H1 (cell line): Measurements from ENCODE around the gene RCAN2. TPM values are rescaled to one million over a fixed set of nuclear protein-coding genes. Genes with fewer than 3 reads are reported as not detected.

ENCODE experiments used
- CTCF ChIA-PET: fragments of 300-600 bp; sonication (Branson Sonifier 250); formaldehyde crosslinking; loops from one replicate; lab custom pipeline; 2021; ENCODE audit not compliant: partially characterized antibody; lab: Charles Lee
- POLR2A ChIA-PET: fragments of 300-600 bp; sonication (Branson Sonifier 250); formaldehyde crosslinking; loops from one replicate; lab custom pipeline; 2021; ENCODE audit warnings: inconsistent platforms; ENCODE audit not compliant: partially characterized antibody; lab: Charles Lee
- DNase-seq, 2 experiments: peaks; one replicate each; pipeline versions ENCODE4 v3.0.0 to v3.0.0-alpha.2; 2010 to 2022; ENCODE audit warnings: low spot score in 2 of 2, low read depth in 1 of 2, mixed read lengths in 1 of 2
- FAIRE-seq: peaks from 2 replicates; lab custom pipeline; 2011; peaks lifted over from hg19 to GRCh38; lab: Jason Lieb, UNC
- H2AFZ ChIP-seq: 2 replicates; pipeline ENCODE4 v1.8.1; 2012; ENCODE audit warnings: low read length, inconsistent platforms
- H2AK5ac ChIP-seq: 2 replicates; pipeline ENCODE4 v1.6.1; 2013; ENCODE audit warnings: low read depth, low read length
- H2BK120ac ChIP-seq: replicated peaks from 2 replicates; pipeline ENCODE3; 2013; ENCODE audit warnings: low read depth, low read length, inconsistent platforms
- H2BK12ac ChIP-seq: 2 replicates; pipeline ENCODE4 v1.6.1; 2013; ENCODE audit warnings: low read depth, low read length
- H2BK15ac ChIP-seq: 2 replicates; pipeline ENCODE4 v1.6.1; 2013; ENCODE audit warnings: low read length
- H2BK20ac ChIP-seq: 2 replicates; pipeline ENCODE4 v1.6.1; 2013; ENCODE audit warnings: low read length
- H2BK5ac ChIP-seq: 2 replicates; pipeline ENCODE4 v1.6.1; 2013; ENCODE audit warnings: low read depth, low read length
- H3K14ac ChIP-seq: 2 replicates; pipeline ENCODE4 v1.6.1; 2013; ENCODE audit warnings: inconsistent platforms; ENCODE audit not compliant: insufficient read length
- H3K18ac ChIP-seq: 2 replicates; pipeline ENCODE4 v1.6.1; 2013; ENCODE audit warnings: low read length; ENCODE audit errors: extremely low read depth
- H3K23ac ChIP-seq: 2 replicates; pipeline ENCODE4 v1.6.1; 2013; ENCODE audit warnings: inconsistent platforms; ENCODE audit not compliant: insufficient read length
- H3K23me2 ChIP-seq: 2 replicates; pipeline ENCODE4 v1.6.1; 2013; ENCODE audit warnings: low read depth, low read length
- H3K27ac ChIP-seq: 2 replicates; pipeline ENCODE4 v1.6.1; 2011; ENCODE audit warnings: low read depth, low read length, inconsistent platforms
- H3K27me3 ChIP-seq, 4 experiments: replicated peaks in 1 of 4; 1 replicate in 1 of 4; 2 replicates in 3 of 4; pipeline versions ENCODE4 v1.6.1 to v1.8.1; 2011 to 2013; ENCODE audit warnings: low read length in 3 of 4, mild to moderate bottlenecking in 3 of 4, inconsistent platforms in 2 of 4, mixed read lengths in 2 of 4, moderate library complexity in 1 of 4; ENCODE audit not compliant: control insufficient read depth in 3 of 4, insufficient read depth in 3 of 4; ENCODE audit errors: extremely low read depth in 1 of 4
- H3K36me3 ChIP-seq, 4 experiments: 2 replicates each; pipeline versions ENCODE4 v1.6.1 to v1.8.1; 2011 to 2013; ENCODE audit warnings: mild to moderate bottlenecking in 4 of 4, low read length in 3 of 4, moderate library complexity in 2 of 4, control low read depth in 1 of 4, inconsistent platforms in 1 of 4; ENCODE audit not compliant: insufficient read depth in 4 of 4, control insufficient read depth in 2 of 4
- H3K4ac ChIP-seq: replicated peaks from 2 replicates; pipeline ENCODE3; 2013; ENCODE audit warnings: low read length, low read depth, mixed read lengths, inconsistent platforms; ENCODE audit not compliant: insufficient read length
- H3K4me1 ChIP-seq, 4 experiments: replicated peaks in 1 of 4; 1 replicate in 1 of 4; 2 replicates in 3 of 4; pipeline versions ENCODE4 v1.6.1 to v1.8.1; 2011 to 2013; ENCODE audit warnings: low read length in 3 of 4, inconsistent platforms in 2 of 4, mixed read lengths in 1 of 4; ENCODE audit not compliant: insufficient read depth in 4 of 4, control insufficient read depth in 3 of 4
- H3K4me2 ChIP-seq, 2 experiments: 2 replicates each; pipeline versions ENCODE4 v1.6.1 to v1.8.1; 2011 to 2013; ENCODE audit warnings: low read depth in 2 of 2, low read length in 2 of 2, control low read depth in 1 of 2, inconsistent platforms in 1 of 2, mild to moderate bottlenecking in 1 of 2; ENCODE audit not compliant: insufficient read depth in 1 of 2
- H3K4me3 ChIP-seq, 4 experiments: fragments of 200-600, 300-600 bp in 1 of 4; sonication (generic), shearing (Covaris generic), sonication (Bioruptor Twin) in 1 of 4; 2 replicates each; pipeline versions ENCODE4 v1.5.1 to v1.8.1; 2011 to 2016; ENCODE audit warnings: low read length in 4 of 4, low read depth in 3 of 4, control low read depth in 2 of 4, inconsistent platforms in 2 of 4, mild to moderate bottlenecking in 2 of 4, mixed read lengths in 1 of 4, moderate library complexity in 1 of 4; ENCODE audit not compliant: insufficient read depth in 2 of 4; ENCODE audit errors: extremely low read depth in 1 of 4
- H3K56ac ChIP-seq: replicated peaks from 2 replicates; pipeline ENCODE3; 2013; ENCODE audit warnings: low read depth, mild to moderate bottlenecking, mixed read lengths, low read length, inconsistent platforms; ENCODE audit not compliant: insufficient read length
- H3K79me1 ChIP-seq: 2 replicates; pipeline ENCODE4 v1.6.1; 2013; ENCODE audit warnings: low read depth, low read length, control low read depth
- H3K79me2 ChIP-seq, 2 experiments: 2 replicates each; pipeline versions ENCODE4 v1.6.1 to v1.8.1; 2012 to 2013; ENCODE audit warnings: low read length in 2 of 2, mild to moderate bottlenecking in 2 of 2, inconsistent platforms in 1 of 2; ENCODE audit not compliant: insufficient read depth in 2 of 2, control insufficient read depth in 1 of 2
- H3K9ac ChIP-seq, 4 experiments: replicated peaks in 1 of 4; 1 replicate in 1 of 4; 2 replicates in 3 of 4; pipeline versions ENCODE4 v1.6.1 to v1.8.1; 2011 to 2013; ENCODE audit warnings: low read depth in 3 of 4, low read length in 3 of 4, control low read depth in 2 of 4, mild to moderate bottlenecking in 2 of 4, moderate library complexity in 2 of 4, inconsistent platforms in 1 of 4; ENCODE audit errors: extremely low read depth in 1 of 4
- H3K9me3 ChIP-seq, 2 experiments: 2 replicates each; pipeline versions ENCODE4 v1.6.1 to v1.8.1; 2012 to 2013; ENCODE audit warnings: mild to moderate bottlenecking in 2 of 2, moderate library complexity in 2 of 2, control low read depth in 1 of 2, inconsistent platforms in 1 of 2, low read depth in 1 of 2, low read length in 1 of 2, mixed read lengths in 1 of 2; ENCODE audit not compliant: insufficient read depth in 2 of 2
- H4K20me1 ChIP-seq, 2 experiments: replicated peaks in 1 of 2; 2 replicates each; pipeline versions ENCODE3 to v1.8.1; 2011 to 2013; ENCODE audit warnings: inconsistent platforms in 2 of 2, low read length in 2 of 2, mild to moderate bottlenecking in 1 of 2; ENCODE audit not compliant: insufficient read depth in 2 of 2, control insufficient read depth in 1 of 2
- H4K5ac ChIP-seq: 2 replicates; pipeline ENCODE4 v1.6.1; 2013; ENCODE audit warnings: low read length, low read depth, mixed read lengths, inconsistent platforms; ENCODE audit not compliant: insufficient read length
- H4K8ac ChIP-seq: 2 replicates; pipeline ENCODE4 v1.8.0; 2013; ENCODE audit warnings: mild to moderate bottlenecking, moderate library complexity, low read length, inconsistent platforms; ENCODE audit not compliant: insufficient read depth; ENCODE audit errors: extremely low read depth
- H4K91ac ChIP-seq: replicated peaks from 2 replicates; pipeline ENCODE3; 2013; ENCODE audit warnings: low read length, mixed read lengths, inconsistent platforms; ENCODE audit not compliant: insufficient read length
- ATF2 ChIP-seq: IDR thresholded peaks from 2 replicates; pipeline ENCODE4 v1.6.1; 2012; ENCODE audit warnings: low read length, inconsistent platforms
- KDM4A ChIP-seq: IDR thresholded peaks from one replicate; pipeline ENCODE4 v1.7.1; 2012; ENCODE audit warnings: low read depth, mild to moderate bottlenecking, moderate library complexity, low read length, inconsistent platforms; ENCODE audit not compliant: severe bottlenecking
- KDM5A ChIP-seq: fragments of 200-600 bp; IDR thresholded peaks from 2 replicates; pipeline ENCODE4 v1.7.1; 2012; ENCODE audit warnings: mild to moderate bottlenecking, low read length, inconsistent platforms, mixed read lengths
- POLR2A ChIP-seq, 2 experiments: IDR thresholded peaks; 1 replicate in 1 of 2; 2 replicates in 1 of 2; pipeline ENCODE4 v1.6.1; 2011; ENCODE audit warnings: low read depth in 2 of 2, low read length in 2 of 2, mild to moderate bottlenecking in 2 of 2; ENCODE audit errors: control extremely low read depth in 1 of 2
- RNF2 ChIP-seq: fragments of 200-900, 300-1000 bp; sonication (generic); IDR thresholded peaks from 2 replicates; pipeline ENCODE4 v1.7.1; 2016; ENCODE audit warnings: borderline replicate concordance, low read depth, mild to moderate bottlenecking, antibody characterized with exemption, low read length; ENCODE audit not compliant: poor library complexity, severe bottlenecking; ENCODE audit errors: missing control alignments
- SIX5 ChIP-seq: IDR thresholded peaks from 2 replicates; pipeline ENCODE4 v1.6.1; 2011; ENCODE audit warnings: mild to moderate bottlenecking, low read depth, low read length
- TBP ChIP-seq: IDR thresholded peaks from 2 replicates; pipeline ENCODE4 v1.6.1; 2011; ENCODE audit warnings: low read depth, low read length, improper control_type of control experiment
- TEAD4 ChIP-seq: IDR thresholded peaks from 2 replicates; pipeline ENCODE4 v1.6.1; 2012; ENCODE audit warnings: low read depth, low read length, inconsistent platforms, mixed read lengths
- WGBS, 2 experiments: shearing (Covaris generic) in 1 of 2; methylation state at CpG; one replicate each; pipeline versions ENCODE4 v1.1.6 to v1.1.7; 2013 to 2015; ENCODE audit warnings: low lambda C conversion rate in 2 of 2, mixed read lengths in 2 of 2, inconsistent platforms in 1 of 2, low coverage in 1 of 2, missing lambda C conversion rate in 1 of 2; ENCODE audit not compliant: insufficient replicate concordance in 2 of 2, insufficient coverage in 1 of 2, insufficient read length in 1 of 2; ENCODE audit errors: extremely low coverage in 1 of 2, missing lambda C conversion rate in 1 of 2; 5-methylcytosine and 5-hydroxymethylcytosine counted together
- long read RNA-seq, 2 experiments: library from RNA in 1 of 2; library from capped mRNA in 1 of 2; stranded (forward); transcript quantifications; one replicate each; pipeline ENCODE4 v2.0.0, GENCODE V29; 2021; ENCODE audit warnings: inconsistent platforms in 1 of 2
- polyA minus RNA-seq, 3 experiments: library from RNA; depleted of rRNA, polyadenylated mRNA; stranded (reverse); fragments of >200 nt; gene quantifications; 1 replicate in 2 of 3; 2 replicates in 1 of 3; pipeline ENCODE4 v1.2.3, GENCODE V29; 2011
- polyA plus RNA-seq, 7 experiments: library from polyadenylated mRNA; depleted of rRNA in 3 of 7; stranded (reverse) in 5 of 7; unstranded in 2 of 7; fragments of >200 nt in 5 of 7; fragments of 200-250 nt in 2 of 7; gene quantifications; 1 replicate in 5 of 7; 2 replicates in 1 of 7; 4 replicates in 1 of 7; pipeline versions ENCODE4 v1.2.1 to v1.2.3, GENCODE V29; 2011 to 2013; ENCODE audit warnings: missing spikeins in 2 of 7, mixed read lengths in 2 of 7
- total RNA-seq: library from RNA; stranded (reverse); fragmentation: NEBNext Ultra II Directional; extraction: Animal tissue kit (Norgen Biotek cat#: 25700); gene quantifications from 2 replicates; pipeline ENCODE4 v1.2.1, GENCODE V29; 2021

The RCAN2 gene
- total RNA-seq, result 8.1 and 8.5 TPM in 2 replicates
- polyA plus RNA-seq (2011; rRNA removed), result 3.6 and 5.0 TPM in 2 replicates
- polyA plus RNA-seq (2011; cell fraction: cytosol; rRNA removed), result 4.1 TPM
- 2.2 TPM for polyA plus RNA-seq (2011; cell fraction: nucleus; rRNA removed)
- 5.7 to 9.8 TPM (median 6.4 TPM) in 4 replicates for polyA plus RNA-seq (2012, experiment 1 of 2)
- 1.2 TPM for polyA plus RNA-seq (2012, experiment 2 of 2)
- polyA plus RNA-seq (2013, experiment 1 of 2), result 6.2 TPM
- 6.0 TPM for polyA plus RNA-seq (2013, experiment 2 of 2)
- polyA minus RNA-seq (2011; rRNA and poly(A)+ RNA removed), result 8.0 and 11.7 TPM in 2 replicates
- 4.2 TPM for polyA minus RNA-seq (2011; cell fraction: cytosol; rRNA and poly(A)+ RNA removed)
- 2.9 TPM for polyA minus RNA-seq (2011; cell fraction: nucleus; rRNA and poly(A)+ RNA removed)
- long read RNA-seq, experiment 1, partial matches to known transcripts, result 0 of 5 reads
- long read RNA-seq, experiment 1, other reads (novel, unspliced or antisense), result 5 of 5 reads
- long read RNA-seq, experiment 2, partial matches to known transcripts, result 0 of 4 reads
- long read RNA-seq, experiment 2, other reads (novel, unspliced or antisense), result 4 of 4 reads

- H3K27ac ChIP-seq, result no peak within 1 kb of the TSS
- peak within 1 kb of the TSS; percentile 62 for H3K56ac ChIP-seq
- DNase-seq (peak; percentile 61 to 85), FAIRE-seq (no peak)
- H3K79me2 ChIP-seq, result no peaks in the 10 kb centered on the region
- no peak within 1 kb of the TSS for H4K91ac ChIP-seq
- POLR2A ChIA-PET, result no interaction called here
- H2BK15ac ChIP-seq, result no peak within 1 kb of the TSS
- peak within 1 kb of the TSS; percentile 56 to 94 (median 72) for H3K4me3 ChIP-seq
- H3K14ac ChIP-seq, result no peak within 1 kb of the TSS
- H2AFZ ChIP-seq, result peak within 1 kb of the TSS; percentile 98
- H3K4ac ChIP-seq, result no peak within 1 kb of the TSS
- H2BK20ac ChIP-seq, result no peak within 1 kb of the TSS
- peak within 1 kb of the TSS; percentile 75; the same call in 1 of the 2 replicates for H4K8ac ChIP-seq
- peaks cover 2 to 6% (median 5%) of the 10 kb centered on the region in 4 experiments; a peak in 5 of 7 replicates for H3K4me1 ChIP-seq
- H3K23ac ChIP-seq, result no peak within 1 kb of the TSS
- H3K23me2 ChIP-seq, result peaks cover 9% of the 10 kb centered on the region
- H2BK5ac ChIP-seq, result no peak within 1 kb of the TSS
- CTCF ChIA-PET, result interaction anchor here (0.6 to 1.8 kb wide), 18 partner anchors 9 to 518 kb away, joined by 3 to 12 read pairs (median 4); no protein-coding TSS in a partner anchor
- no peaks in the 10 kb centered on the region for H3K79me1 ChIP-seq
- peak within 1 kb of the TSS in 3 of 4 experiments; percentile 15 to 66 (median 36); a peak in 6 of 7 replicates for H3K9ac ChIP-seq
- no peaks in the 10 kb centered on the region for H4K20me1 ChIP-seq
- H3K9me3 ChIP-seq, result no peaks in the 10 kb centered on the region
- no peak within 1 kb of the TSS for H2BK120ac ChIP-seq
- H3K36me3 ChIP-seq, result no peaks in the 10 kb centered on the region
- H4K5ac ChIP-seq, result no peak within 1 kb of the TSS
- no peak within 1 kb of the TSS for H2BK12ac ChIP-seq
- H3K4me2 ChIP-seq, result peak within 1 kb of the TSS; percentile 82 to 91
- 0% methylated on average over 4 of the region's 51 CpGs; no CpG with 5 or more reads in 1 of the 2 experiments for WGBS, 2 experiments
- H3K18ac ChIP-seq, result peak within 1 kb of the TSS; percentile 15; the same call in 1 of the 2 replicates
- H2AK5ac ChIP-seq, result no peak within 1 kb of the TSS
- 0 out of 7 replicates have a peak, but pooled peaks cover 0 to 3% (median 0%) of the 10 kb centered on the region in 4 experiments for H3K27me3 ChIP-seq
- TF ChIP-seq RNF2, result no peak
- no peak for TF ChIP-seq TEAD4
- TF ChIP-seq ATF2, result no peak
- no peak for TF ChIP-seq KDM5A
- TF ChIP-seq POLR2A (IDR thresholded peaks at IDR 0.05; ENCODE audit: control extremely low read depth in 1 of 2, low read depth in 2 of 2, low read length in 2 of 2), result peak in 1 of 2 experiments; percentile 47; a peak in 1 of 3 replicates
- TF ChIP-seq SIX5, result no peak
- TF ChIP-seq KDM4A, result peak; percentile 86
- TF ChIP-seq TBP, result no peak
Measured at GRCh38 chr6:46491201-46491627, at the start of gene RCAN2. Gene RCAN2, minus strand, starts transcription at chr6:46491449.
